Neural progenitor cell (in vitro differentiated cells): Measurements from ENCODE around the gene NR4A1. TPM values are rescaled to one million over a fixed set of nuclear protein-coding genes. Genes with fewer than 3 reads are reported as not detected.

ENCODE experiments used
- DNase-seq: peaks from one replicate; pipeline ENCODE4 v3.0.0-alpha.2; 2016; ENCODE audit warnings: low spot score
- H2AFZ ChIP-seq: fragments of 200-600 bp; sonication (generic); replicated peaks from 2 replicates; pipeline ENCODE4 v1.6.1; 2016; ENCODE audit warnings: antibody characterized with exemption
- H3F3A ChIP-seq: fragments of 200-600 bp; sonication (generic); 2 replicates; pipeline ENCODE4 v1.6.1; 2016; ENCODE audit warnings: antibody characterized with exemption, low read depth
- H3K27ac ChIP-seq: fragments of 200-600 bp; sonication (generic); 2 replicates; pipeline ENCODE4 v1.5.1; 2016; ENCODE audit warnings: mild to moderate bottlenecking
- H3K27me3 ChIP-seq: fragments of 200-600 bp; sonication (generic); 2 replicates; pipeline ENCODE4 v1.6.1; 2016; ENCODE audit warnings: mild to moderate bottlenecking, moderate library complexity
- H3K36me3 ChIP-seq: fragments of 200-600 bp; sonication (generic); 2 replicates; pipeline ENCODE4 v1.5.1; 2016
- H3K4me1 ChIP-seq: fragments of 200-600 bp; sonication (generic); 2 replicates; pipeline ENCODE4 v1.6.1; 2016; ENCODE audit warnings: mixed run types
- H3K4me2 ChIP-seq: fragments of 200-600 bp; sonication (generic); 2 replicates; pipeline ENCODE4 v1.6.1; 2016
- H3K4me3 ChIP-seq: fragments of 200-600 bp; sonication (generic); 2 replicates; pipeline ENCODE4 v1.5.1; 2016
- H3K79me2 ChIP-seq: fragments of 200-600 bp; sonication (generic); 2 replicates; pipeline ENCODE4 v1.6.1; 2016; ENCODE audit warnings: low read depth
- H3K9ac ChIP-seq: fragments of 200-600 bp; sonication (generic); 2 replicates; pipeline ENCODE4 v1.6.1; 2016
- H3K9me3 ChIP-seq: fragments of 200-600 bp; sonication (generic); 2 replicates; pipeline ENCODE4 v1.5.1; 2016; ENCODE audit warnings: low read depth
- H4K20me1 ChIP-seq: fragments of 200-600 bp; sonication (generic); 2 replicates; pipeline ENCODE4 v1.6.1; 2016; ENCODE audit warnings: low read depth
- H3K27ac Mint-ChIP-seq: 3 replicates; pipeline ENCODE4 v1.8.0; 2021; ENCODE audit warnings: mixed read lengths
- H3K27me3 Mint-ChIP-seq: 2 replicates; pipeline ENCODE4 v1.8.0; 2022; ENCODE audit warnings: low read depth, mild to moderate bottlenecking, inconsistent platforms, moderate library complexity, mixed read lengths; ENCODE audit not compliant: insufficient read depth
- H3K36me3 Mint-ChIP-seq: 3 replicates; pipeline ENCODE4 v1.8.0; 2021; ENCODE audit warnings: mixed read lengths
- H3K4me1 Mint-ChIP-seq: 3 replicates; pipeline ENCODE4 v1.8.0; 2021; ENCODE audit warnings: mixed read lengths
- H3K4me3 Mint-ChIP-seq: 3 replicates; pipeline ENCODE4 v1.8.0; 2021; ENCODE audit warnings: mild to moderate bottlenecking, moderate library complexity, mixed read lengths
- H3K9me3 Mint-ChIP-seq: 3 replicates; pipeline ENCODE4 v1.8.0; 2020; ENCODE audit warnings: mixed read lengths
- EZH2 ChIP-seq: fragments of 200-600 bp; sonication (generic); IDR thresholded peaks from 2 replicates; pipeline ENCODE4 v1.6.1; 2017; ENCODE audit warnings: antibody characterized with exemption, mild to moderate bottlenecking, moderate library complexity
- EZH2phosphoT487 ChIP-seq: fragments of 200-600 bp; sonication (generic); IDR thresholded peaks from 2 replicates; pipeline ENCODE4 v1.6.1; 2017; ENCODE audit warnings: antibody characterized with exemption
- total RNA-seq: library from RNA; depleted of rRNA; stranded (reverse); fragments of >200 nt; gene quantifications from 2 replicates; pipeline ENCODE4 v1.2.3, GENCODE V29; 2015; ENCODE audit warnings: low replicate concordance
- TF ChIP-seq, protein P1 (sequence below): fragments of 200-600 bp; sonication (generic); IDR thresholded peaks from 2 replicates; pipeline ENCODE4 v1.5.1; 2017; ENCODE audit warnings: antibody characterized with exemption, mild to moderate bottlenecking

The NR4A1 gene
- total RNA-seq, 1 donor from 2014 or later = 8.2 TPM

DNA sequence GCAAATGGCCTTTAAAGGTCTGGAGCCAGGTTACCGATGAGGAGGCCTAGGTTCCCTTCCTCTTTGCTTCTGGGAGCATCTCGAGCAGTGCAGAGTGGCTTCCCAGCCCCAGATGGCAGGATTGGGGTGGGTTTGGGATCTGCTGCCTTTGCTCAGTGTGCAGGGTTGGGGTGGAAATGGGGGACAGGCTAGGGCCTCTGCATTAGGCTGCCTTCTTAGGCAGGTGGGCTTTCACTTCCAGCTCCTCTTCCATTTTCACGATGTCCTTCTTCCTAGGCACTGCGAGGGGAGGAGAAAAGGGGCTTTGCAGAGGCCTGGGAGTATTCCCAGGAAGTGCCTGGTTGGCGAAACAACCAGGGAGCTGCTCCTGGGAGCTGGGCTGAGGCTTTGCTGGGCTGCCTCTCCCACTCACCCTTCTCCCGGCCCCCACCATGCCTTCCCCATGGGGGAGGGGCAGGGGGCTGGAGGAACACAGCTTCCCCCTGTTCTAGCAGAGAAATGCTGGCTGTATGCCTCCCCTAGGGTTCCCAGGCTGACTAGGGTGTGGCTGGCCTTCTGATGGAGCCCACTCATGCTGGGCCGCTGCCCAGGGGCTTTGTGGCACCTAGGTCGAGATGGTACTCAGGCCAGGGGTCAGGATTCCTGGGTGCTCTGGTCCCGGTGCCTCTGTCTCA lies 2.4 kb downstream of the NR4A1 start:
- Mint-ChIP-seq H3K4me3 (no peak overlapping the region), H3K4me1 (peaks cover 23% of the 10 kb centered on the region), H3K27ac (no peak overlapping the region), H3K27me3 (peaks cover 18% of the 10 kb centered on the region), H3K9me3 (no peaks in the 10 kb centered on the region), H3K36me3 (peaks cover 9% of the 10 kb centered on the region)
- H3F3A ChIP-seq = peaks cover 20% of the 10 kb centered on the region
- H3K27me3 ChIP-seq = peaks cover 42% of the 10 kb centered on the region
- H3K27ac ChIP-seq = no peak overlapping the region
- H4K20me1 ChIP-seq = peaks cover 15% of the 10 kb centered on the region
- TF ChIP-seq EZH2 = no peak
- TF ChIP-seq, protein P1, sequence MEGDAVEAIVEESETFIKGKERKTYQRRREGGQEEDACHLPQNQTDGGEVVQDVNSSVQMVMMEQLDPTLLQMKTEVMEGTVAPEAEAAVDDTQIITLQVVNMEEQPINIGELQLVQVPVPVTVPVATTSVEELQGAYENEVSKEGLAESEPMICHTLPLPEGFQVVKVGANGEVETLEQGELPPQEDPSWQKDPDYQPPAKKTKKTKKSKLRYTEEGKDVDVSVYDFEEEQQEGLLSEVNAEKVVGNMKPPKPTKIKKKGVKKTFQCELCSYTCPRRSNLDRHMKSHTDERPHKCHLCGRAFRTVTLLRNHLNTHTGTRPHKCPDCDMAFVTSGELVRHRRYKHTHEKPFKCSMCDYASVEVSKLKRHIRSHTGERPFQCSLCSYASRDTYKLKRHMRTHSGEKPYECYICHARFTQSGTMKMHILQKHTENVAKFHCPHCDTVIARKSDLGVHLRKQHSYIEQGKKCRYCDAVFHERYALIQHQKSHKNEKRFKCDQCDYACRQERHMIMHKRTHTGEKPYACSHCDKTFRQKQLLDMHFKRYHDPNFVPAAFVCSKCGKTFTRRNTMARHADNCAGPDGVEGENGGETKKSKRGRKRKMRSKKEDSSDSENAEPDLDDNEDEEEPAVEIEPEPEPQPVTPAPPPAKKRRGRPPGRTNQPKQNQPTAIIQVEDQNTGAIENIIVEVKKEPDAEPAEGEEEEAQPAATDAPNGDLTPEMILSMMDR = no peak
- TF ChIP-seq EZH2phosphoT487 = no peak
- H3K4me3 ChIP-seq = no peak overlapping the region
- no peak overlapping the region for H3K4me2 ChIP-seq
- no peaks in the 10 kb centered on the region for H3K36me3 ChIP-seq
- H3K79me2 ChIP-seq = no peaks in the 10 kb centered on the region
- no peak for DNase-seq
- H3K9ac ChIP-seq = no peak overlapping the region
- peaks cover 14% of the 10 kb centered on the region for H3K4me1 ChIP-seq
- no peak overlapping the region for H2AFZ ChIP-seq
- no peaks in the 10 kb centered on the region for H3K9me3 ChIP-seq

DNA sequence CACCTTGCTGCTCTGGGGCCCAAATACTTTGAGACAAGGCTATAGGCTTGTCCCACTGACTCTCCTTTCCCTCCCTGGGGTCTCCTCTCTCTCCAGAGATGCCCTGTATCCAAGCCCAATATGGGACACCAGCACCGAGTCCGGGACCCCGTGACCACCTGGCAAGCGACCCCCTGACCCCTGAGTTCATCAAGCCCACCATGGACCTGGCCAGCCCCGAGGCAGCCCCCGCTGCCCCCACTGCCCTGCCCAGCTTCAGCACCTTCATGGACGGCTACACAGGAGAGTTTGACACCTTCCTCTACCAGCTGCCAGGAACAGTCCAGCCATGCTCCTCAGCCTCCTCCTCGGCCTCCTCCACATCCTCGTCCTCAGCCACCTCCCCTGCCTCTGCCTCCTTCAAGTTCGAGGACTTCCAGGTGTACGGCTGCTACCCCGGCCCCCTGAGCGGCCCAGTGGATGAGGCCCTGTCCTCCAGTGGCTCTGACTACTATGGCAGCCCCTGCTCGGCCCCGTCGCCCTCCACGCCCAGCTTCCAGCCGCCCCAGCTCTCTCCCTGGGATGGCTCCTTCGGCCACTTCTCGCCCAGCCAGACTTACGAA lies 3.1 kb downstream of the NR4A1 start:
- Histone ChIP-seq H4K20me1 (peaks cover 15% of the 10 kb centered on the region), H3K4me2 (no peak overlapping the region), H3F3A (peaks cover 20% of the 10 kb centered on the region), H3K36me3 (no peaks in the 10 kb centered on the region), H3K9me3 (no peaks in the 10 kb centered on the region), H2AFZ (no peak overlapping the region), H3K9ac (no peak overlapping the region), H3K4me3 (no peak overlapping the region), H3K27me3 (peaks cover 35% of the 10 kb centered on the region), H3K4me1 (peaks cover 14% of the 10 kb centered on the region), H3K79me2 (no peaks in the 10 kb centered on the region), H3K27ac (no peak overlapping the region)
- Mint-ChIP-seq H3K36me3 (peaks cover 6% of the 10 kb centered on the region), H3K9me3 (no peaks in the 10 kb centered on the region), H3K27me3 (peaks cover 16% of the 10 kb centered on the region), H3K4me3 (no peak overlapping the region), H3K27ac (no peak overlapping the region), H3K4me1 (peaks cover 20% of the 10 kb centered on the region)
- no peak for DNase-seq
- TF ChIP-seq, protein P1 = no peak
- TF ChIP-seq EZH2 (no peak), EZH2phosphoT487 (no peak)

DNA sequence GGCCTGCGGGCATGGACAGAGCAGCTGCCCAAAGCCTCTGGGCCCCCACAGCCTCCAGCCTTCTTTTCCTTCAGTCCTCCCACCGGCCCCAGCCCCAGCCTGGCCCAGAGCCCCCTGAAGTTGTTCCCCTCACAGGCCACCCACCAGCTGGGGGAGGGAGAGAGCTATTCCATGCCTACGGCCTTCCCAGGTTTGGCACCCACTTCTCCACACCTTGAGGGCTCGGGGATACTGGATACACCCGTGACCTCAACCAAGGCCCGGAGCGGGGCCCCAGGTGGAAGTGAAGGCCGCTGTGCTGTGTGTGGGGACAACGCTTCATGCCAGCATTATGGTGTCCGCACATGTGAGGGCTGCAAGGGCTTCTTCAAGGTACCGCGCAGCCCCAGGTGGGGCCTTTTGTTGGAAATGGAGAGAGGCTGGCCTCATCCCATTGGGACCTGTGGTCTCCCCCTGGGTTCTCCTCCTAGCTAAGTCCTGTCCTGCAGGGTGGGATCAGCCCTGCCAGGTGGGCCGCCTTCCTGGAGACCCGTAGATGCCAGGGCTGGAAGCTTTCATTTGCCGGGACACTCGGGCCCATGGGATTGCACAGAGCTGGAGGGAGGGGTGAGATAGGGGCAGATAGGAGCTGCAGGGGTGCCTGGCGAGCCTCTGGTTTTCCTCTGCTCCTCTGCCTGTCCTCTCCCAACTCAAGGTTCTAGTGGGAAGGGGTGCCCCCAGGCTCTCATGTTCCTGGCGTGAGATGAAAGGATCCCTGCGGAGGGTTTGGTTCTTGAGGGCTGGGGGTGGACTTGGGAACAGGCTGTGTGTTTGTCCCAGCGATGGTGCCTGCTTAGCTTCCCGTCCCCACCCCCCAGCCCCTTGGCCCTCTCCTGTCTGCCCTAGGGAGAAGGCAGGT lies 3.8 kb downstream of the NR4A1 start:
- Histone ChIP-seq H3K4me2 (no peak overlapping the region), H3F3A (peaks cover 19% of the 10 kb centered on the region), H3K4me1 (peaks cover 14% of the 10 kb centered on the region), H3K27me3 (peaks cover 28% of the 10 kb centered on the region), H4K20me1 (peaks cover 15% of the 10 kb centered on the region), H3K36me3 (no peaks in the 10 kb centered on the region), H3K79me2 (no peaks in the 10 kb centered on the region), H3K9ac (no peak overlapping the region), H3K27ac (no peak overlapping the region), H3K9me3 (no peaks in the 10 kb centered on the region), H3K4me3 (no peak overlapping the region), H2AFZ (no peak overlapping the region)
- no peak for TF ChIP-seq EZH2phosphoT487
- TF ChIP-seq, protein P1 = no peak
- no peak for TF ChIP-seq EZH2
- DNase-seq = no peak
- H3K9me3 Mint-ChIP-seq = no peaks in the 10 kb centered on the region
- peaks cover 8% of the 10 kb centered on the region for H3K27me3 Mint-ChIP-seq
- H3K27ac Mint-ChIP-seq = no peak overlapping the region
- H3K4me3 Mint-ChIP-seq = no peak overlapping the region
- H3K4me1 Mint-ChIP-seq = peaks cover 13% of the 10 kb centered on the region
- H3K36me3 Mint-ChIP-seq = peaks cover 3% of the 10 kb centered on the region
